Nephron progenitor cell (in vitro differentiated cells): Measurements from ENCODE around the gene MAP3K5.
"Not testable (repeated sequence)": the region's sequence is repeated elsewhere in the genome, so short reads cannot be mapped to it uniquely, and the experiment has no call there.

Experiments
- DNase-seq: peaks from one replicate; pipeline ENCODE4 v3.0.0; 2021
- H3K27ac Mint-ChIP-seq: 2 replicates; pipeline ENCODE4 v1.8.0; 2021; ENCODE audit warnings: mild to moderate bottlenecking, moderate library complexity, mixed read lengths
- H3K27me3 Mint-ChIP-seq: 2 replicates; pipeline ENCODE4 v1.8.0; 2021; ENCODE audit warnings: mild to moderate bottlenecking, low read depth, mixed read lengths; ENCODE audit not compliant: poor library complexity
- H3K36me3 Mint-ChIP-seq: 2 replicates; pipeline ENCODE4 v1.8.0; 2021; ENCODE audit warnings: low read depth, mixed read lengths
- H3K4me1 Mint-ChIP-seq: 2 replicates; pipeline ENCODE4 v1.8.0; 2021; ENCODE audit warnings: mixed read lengths
- H3K4me3 Mint-ChIP-seq: 2 replicates; pipeline ENCODE4 v1.8.0; 2021; ENCODE audit warnings: mild to moderate bottlenecking, moderate library complexity, mixed read lengths
- H3K9me3 Mint-ChIP-seq: 2 replicates; pipeline ENCODE4 v1.8.0; 2021; ENCODE audit warnings: mild to moderate bottlenecking, moderate library complexity, mixed read lengths
- CTCF ChIP-seq: fragments of 200-600 bp; sonication (generic); IDR thresholded peaks from 2 replicates; pipeline ENCODE4 v1.5.0; 2021; ENCODE audit warnings: antibody characterized with exemption

MAP3K5 gene

DNA sequence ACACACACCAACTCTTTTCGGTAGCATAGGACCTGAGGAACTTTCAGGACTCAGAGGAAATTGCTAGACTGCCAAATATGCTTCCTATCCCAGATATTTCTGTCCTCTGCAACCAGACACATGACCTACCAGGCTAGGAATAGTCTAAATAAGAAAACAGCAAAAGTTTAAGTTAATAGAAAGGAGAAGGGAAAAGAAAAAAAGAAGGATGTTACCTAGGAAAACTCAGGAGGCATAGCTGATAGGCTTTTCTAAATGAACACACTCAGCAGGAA is 74.6 kb downstream of the MAP3K5 start:
- no peaks in the 10 kb centered on the region for H3K4me1 Mint-ChIP-seq
- TF ChIP-seq CTCF = no peak
- H3K9me3 Mint-ChIP-seq = peaks cover 7% of the 10 kb centered on the region
- H3K4me3 Mint-ChIP-seq = no peak overlapping the region
- H3K27ac Mint-ChIP-seq = no peak overlapping the region
- no peak for DNase-seq
- peaks cover 4% of the 10 kb centered on the region for H3K27me3 Mint-ChIP-seq
- H3K36me3 Mint-ChIP-seq = no peaks in the 10 kb centered on the region

DNA sequence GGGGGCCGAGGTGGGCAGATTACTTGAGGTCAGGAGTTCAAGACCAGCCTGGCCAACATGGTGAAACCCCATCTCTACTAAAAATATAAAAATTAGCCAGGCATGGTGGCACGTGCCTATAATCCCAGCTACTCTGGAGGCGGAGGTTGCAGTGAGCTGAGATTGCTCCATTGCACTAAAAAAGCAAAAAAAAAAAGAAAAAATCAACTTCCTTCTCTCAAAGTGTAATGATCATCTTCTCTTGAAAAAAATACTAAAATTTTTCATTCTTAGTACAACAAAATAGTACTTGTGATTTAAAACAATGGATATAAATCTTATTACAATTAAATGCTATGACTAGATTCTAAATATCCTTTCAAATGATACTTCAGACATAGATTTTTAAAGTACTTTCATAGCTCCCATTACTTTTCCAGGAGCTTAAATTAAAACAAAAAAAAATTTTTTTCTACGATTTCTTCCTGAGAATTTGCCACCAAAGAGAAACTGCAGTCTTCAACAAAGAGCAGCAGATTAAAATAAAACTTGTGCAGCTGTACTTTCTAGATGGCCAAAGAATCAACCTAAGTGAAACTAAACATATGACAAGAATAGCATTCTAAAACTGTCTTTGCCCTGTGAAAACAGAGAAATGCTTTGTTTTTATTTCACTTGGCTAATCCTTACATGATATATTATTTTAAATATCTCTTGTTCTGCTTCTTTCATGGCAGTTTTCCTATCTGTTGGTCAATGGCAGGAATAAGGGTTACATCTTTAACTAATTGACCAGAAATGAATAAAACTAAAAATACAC is 75.2 kb downstream of the MAP3K5 start:
- Mint-ChIP-seq H3K4me3 (no peak overlapping the region), H3K36me3 (no peaks in the 10 kb centered on the region)

DNA sequence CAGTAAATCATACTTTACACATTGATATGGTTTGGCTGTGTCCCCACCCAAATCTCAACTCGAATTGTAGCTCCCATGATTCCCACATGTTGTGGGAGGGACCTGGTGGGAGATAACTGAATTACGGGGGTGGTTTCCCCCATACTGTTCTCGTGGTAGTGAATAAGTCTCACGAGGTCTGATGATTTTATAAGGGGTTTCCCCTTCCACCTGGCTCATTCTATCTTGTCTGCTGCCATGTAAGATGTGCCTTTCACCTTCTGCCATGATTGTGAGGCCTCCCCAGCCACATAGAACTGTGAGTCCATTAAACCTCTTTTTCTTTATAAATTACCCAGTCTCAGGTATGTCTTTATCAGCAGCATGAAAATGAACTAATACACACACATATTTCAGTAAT is 79.6 kb downstream of the MAP3K5 start:
- not testable (repeated sequence) for H3K27ac Mint-ChIP-seq, H3K9me3 Mint-ChIP-seq, H3K36me3 Mint-ChIP-seq, H3K4me3 Mint-ChIP-seq, H3K4me1 Mint-ChIP-seq, DNase-seq
- H3K27me3 Mint-ChIP-seq = peaks cover 13% of the 10 kb centered on the region

More for the DNA sequence above, 75.2 kb downstream of the MAP3K5 start:
- peaks cover 4% of the 10 kb centered on the region for H3K27me3 Mint-ChIP-seq
- H3K4me1 Mint-ChIP-seq = no peaks in the 10 kb centered on the region
- peaks cover 7% of the 10 kb centered on the region for H3K9me3 Mint-ChIP-seq
- TF ChIP-seq CTCF = no peak
- H3K27ac Mint-ChIP-seq = no peak overlapping the region
- DNase-seq = no peak

GRCh38 chr6:136711644-136712043 is 80.6 kb downstream of the MAP3K5 start:
- Mint-ChIP-seq H3K4me3 (no peak overlapping the region), H3K27ac (no peak overlapping the region), H3K27me3 (peaks cover 13% of the 10 kb centered on the region), H3K36me3 (no peaks in the 10 kb centered on the region), H3K9me3 (no peaks in the 10 kb centered on the region), H3K4me1 (no peaks in the 10 kb centered on the region)
- no peak for DNase-seq
- TF ChIP-seq CTCF = no peak

GRCh38 chr6:136710877-136711552 is 81.3 kb downstream of the MAP3K5 start:
- TF ChIP-seq CTCF = no peak
- Mint-ChIP-seq H3K4me3 (no peak overlapping the region), H3K27me3 (peaks cover 13% of the 10 kb centered on the region), H3K36me3 (no peaks in the 10 kb centered on the region), H3K9me3 (no peaks in the 10 kb centered on the region), H3K27ac (no peak overlapping the region), H3K4me1 (no peaks in the 10 kb centered on the region)
- DNase-seq = no peak

GRCh38 chr6:136709429-136709828 is 82.8 kb downstream of the MAP3K5 start:
- H3K27ac Mint-ChIP-seq = no peak overlapping the region
- no peak overlapping the region for H3K4me3 Mint-ChIP-seq
- DNase-seq = no peak
- no peaks in the 10 kb centered on the region for H3K4me1 Mint-ChIP-seq
- no peaks in the 10 kb centered on the region for H3K36me3 Mint-ChIP-seq
- H3K9me3 Mint-ChIP-seq = no peaks in the 10 kb centered on the region
- peaks cover 13% of the 10 kb centered on the region for H3K27me3 Mint-ChIP-seq
- TF ChIP-seq CTCF = no peak
